WTC11 (cell line): ENCODE measurements around the gene GAS1. TPM values are rescaled to one million over a fixed set of nuclear protein-coding genes. Genes with fewer than 3 reads are reported as not detected.

Experiments
- ATAC-seq: fragments of 200-7000 bp; cut with Tn5 transposase; 2 replicates; pipeline ENCODE4 v1.10.0; 2021; ENCODE audit warnings: mild to moderate bottlenecking, moderate library complexity
- CTCF ChIA-PET: fragments of 300-600 bp; sonication (Branson Sonifier 250); formaldehyde crosslinking; loops from one replicate; lab custom pipeline; 2021; ENCODE audit warnings: antibody characterized with exemption; lab: Charles Lee
- POLR2A ChIA-PET: fragments of 350-600 bp; sonication (Branson Sonifier 250); formaldehyde crosslinking; loops from one replicate; lab custom pipeline; 2021; ENCODE audit warnings: antibody characterized with exemption; lab: Charles Lee
- DNase-seq: peaks from one replicate; pipeline ENCODE4 v3.0.0; 2021; ENCODE audit warnings: low spot score
- H3K27ac Mint-ChIP-seq: 2 replicates; pipeline ENCODE4 v1.8.0; 2021; ENCODE audit warnings: mixed read lengths
- H3K27me3 Mint-ChIP-seq: 2 replicates; pipeline ENCODE4 v1.8.0; 2021; ENCODE audit warnings: low read depth, mild to moderate bottlenecking, moderate library complexity, mixed read lengths
- H3K36me3 Mint-ChIP-seq: 2 replicates; pipeline ENCODE4 v1.8.0; 2021; ENCODE audit warnings: mixed read lengths
- H3K4me1 Mint-ChIP-seq: 2 replicates; pipeline ENCODE4 v1.8.0; 2022; ENCODE audit warnings: mixed read lengths
- H3K4me3 Mint-ChIP-seq: 2 replicates; pipeline ENCODE4 v1.8.0; 2021; ENCODE audit warnings: mild to moderate bottlenecking, moderate library complexity, mixed read lengths
- H3K9me3 Mint-ChIP-seq: 2 replicates; pipeline ENCODE4 v1.8.0; 2021; ENCODE audit warnings: mixed read lengths
- CREB1 ChIP-seq: sonication (generic); formaldehyde crosslinking; IDR thresholded peaks from 2 replicates; pipeline ENCODE4 v1.8.0; 2023; ENCODE audit warnings: mild to moderate bottlenecking, missing genetic modification reagents
- ELF4 ChIP-seq: sonication (generic); formaldehyde crosslinking; IDR thresholded peaks from 2 replicates; pipeline ENCODE4 v1.8.1; 2022; ENCODE audit warnings: low read depth, mild to moderate bottlenecking, moderate library complexity, missing genetic modification reagents
- FOXJ3 ChIP-seq: sonication (generic); formaldehyde crosslinking; IDR thresholded peaks from 2 replicates; pipeline ENCODE4 v1.9.0; 2021; ENCODE audit warnings: missing genetic modification reagents, mild to moderate bottlenecking, borderline replicate concordance
- IRF2 ChIP-seq: sonication (generic); formaldehyde crosslinking; IDR thresholded peaks from 2 replicates; pipeline ENCODE4 v1.8.0; 2022; ENCODE audit warnings: low read depth, missing genetic modification reagents, borderline replicate concordance
- KAT7 ChIP-seq: sonication (generic); formaldehyde crosslinking; IDR thresholded peaks from 2 replicates; pipeline ENCODE4 v1.8.1; 2023; ENCODE audit warnings: missing genetic modification reagents, mild to moderate bottlenecking, borderline replicate concordance
- MYBL2 ChIP-seq: sonication (generic); formaldehyde crosslinking; IDR thresholded peaks from 2 replicates; pipeline ENCODE4 v1.8.1; 2023; ENCODE audit warnings: mild to moderate bottlenecking, moderate library complexity, missing genetic modification reagents
- NFYB ChIP-seq: sonication (generic); formaldehyde crosslinking; conservative IDR thresholded peaks from 2 replicates; pipeline ENCODE4 v1.8.0; 2022; ENCODE audit warnings: low read depth, missing genetic modification reagents
- RELA ChIP-seq: sonication (generic); formaldehyde crosslinking; IDR thresholded peaks from 2 replicates; pipeline ENCODE4 v1.8.1; 2022; ENCODE audit warnings: missing genetic modification reagents, mild to moderate bottlenecking, borderline replicate concordance
- SMAD4 ChIP-seq: sonication (generic); formaldehyde crosslinking; IDR thresholded peaks from 2 replicates; pipeline ENCODE4 v1.8.0; 2022; ENCODE audit warnings: mild to moderate bottlenecking, missing genetic modification reagents
- SOX15 ChIP-seq: fragments of 250-450 bp; sonication (Bioruptor Pico); IDR thresholded peaks from 2 replicates; pipeline ENCODE4 v1.9.0; 2021; ENCODE audit warnings: mild to moderate bottlenecking
- SP1 ChIP-seq: sonication (generic); formaldehyde crosslinking; conservative IDR thresholded peaks from 2 replicates; pipeline ENCODE4 v1.8.1; 2022; ENCODE audit warnings: missing genetic modification reagents
- TEAD1 ChIP-seq: sonication (generic); formaldehyde crosslinking; IDR thresholded peaks from 2 replicates; pipeline ENCODE4 v1.8.0; 2022; ENCODE audit warnings: mild to moderate bottlenecking, missing genetic modification reagents
- ZBTB21 ChIP-seq: sonication (generic); formaldehyde crosslinking; IDR thresholded peaks from 2 replicates; pipeline ENCODE4 v1.8.1; 2023; ENCODE audit warnings: mild to moderate bottlenecking, missing genetic modification reagents, borderline replicate concordance
- ZNF138 ChIP-seq: sonication (generic); formaldehyde crosslinking; conservative IDR thresholded peaks from 2 replicates; pipeline ENCODE4 v1.8.1; 2022; ENCODE audit warnings: mild to moderate bottlenecking, moderate library complexity, missing genetic modification reagents
- total RNA-seq: library from RNA; stranded (reverse); gene quantifications from 3 replicates; pipeline ENCODE4 v1.2.3, GENCODE V29; 2021
- TF ChIP-seq, protein P1 (sequence below): sonication (generic); formaldehyde crosslinking; IDR thresholded peaks from 2 replicates; pipeline ENCODE4 v1.8.0; 2022; ENCODE audit warnings: mild to moderate bottlenecking, missing genetic modification reagents
- TF ChIP-seq, protein P2 (sequence below): sonication (generic); formaldehyde crosslinking; IDR thresholded peaks from 2 replicates; pipeline ENCODE4 v1.8.1; 2023; ENCODE audit warnings: mild to moderate bottlenecking, moderate library complexity, missing genetic modification reagents
- TF ChIP-seq, protein P3 (sequence below): sonication (generic); formaldehyde crosslinking; IDR thresholded peaks from 2 replicates; pipeline ENCODE4 v1.8.1; 2023; ENCODE audit warnings: mild to moderate bottlenecking, missing genetic modification reagents, moderate library complexity
- TF ChIP-seq, protein P4 (sequence below): sonication (generic); formaldehyde crosslinking; IDR thresholded peaks from 2 replicates; pipeline ENCODE4 v1.8.1; 2022; ENCODE audit warnings: mild to moderate bottlenecking, missing genetic modification reagents, moderate library complexity, borderline replicate concordance
- TF ChIP-seq, protein P5 (sequence below): sonication (generic); formaldehyde crosslinking; IDR thresholded peaks from 2 replicates; pipeline ENCODE4 v1.8.0; 2023; ENCODE audit warnings: mild to moderate bottlenecking, missing genetic modification reagents
- TF ChIP-seq, protein P6 (sequence below): sonication (generic); formaldehyde crosslinking; IDR thresholded peaks from 2 replicates; pipeline ENCODE4 v1.8.0; 2023; ENCODE audit warnings: missing genetic modification reagents, mild to moderate bottlenecking, borderline replicate concordance
- TF ChIP-seq, protein P7 (sequence below): sonication (generic); formaldehyde crosslinking; conservative IDR thresholded peaks from 2 replicates; pipeline ENCODE4 v1.8.1; 2023; ENCODE audit warnings: mild to moderate bottlenecking, low read depth, missing genetic modification reagents, moderate library complexity

GAS1 gene
- total RNA-seq, 1 experiment from 2014 or later = 5.0 TPM

DNA sequence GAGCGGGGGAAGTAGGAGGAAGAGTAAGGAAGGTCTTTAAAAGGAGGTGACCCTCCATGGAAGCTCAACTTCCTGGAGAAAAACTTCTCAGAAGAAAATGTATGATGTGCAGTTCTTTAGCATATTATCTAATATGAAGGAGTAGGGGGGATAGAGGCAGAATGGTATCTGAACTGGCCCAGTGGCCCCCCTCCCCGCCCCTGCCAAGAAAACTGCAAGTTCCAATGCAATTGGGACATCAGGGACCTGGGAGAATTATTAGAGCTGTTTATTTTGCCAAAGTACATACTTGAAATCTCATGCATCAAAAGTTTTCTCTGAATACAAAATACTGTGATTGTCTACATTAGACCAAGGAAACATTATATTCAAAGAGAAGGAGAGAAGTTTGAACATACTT is 40.6 kb upstream of the GAS1 start:
- POLR2A ChIA-PET = no interaction called here
- TF ChIP-seq, protein P1, sequence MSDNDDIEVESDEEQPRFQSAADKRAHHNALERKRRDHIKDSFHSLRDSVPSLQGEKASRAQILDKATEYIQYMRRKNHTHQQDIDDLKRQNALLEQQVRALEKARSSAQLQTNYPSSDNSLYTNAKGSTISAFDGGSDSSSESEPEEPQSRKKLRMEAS (CRISPR knock-in tag) = no peak
- TF ChIP-seq ZBTB21 (CRISPR knock-in tag) (no peak), ELF4 (CRISPR knock-in tag) (no peak), FOXJ3 (CRISPR knock-in tag) (no peak)
- TF ChIP-seq, protein P2, sequence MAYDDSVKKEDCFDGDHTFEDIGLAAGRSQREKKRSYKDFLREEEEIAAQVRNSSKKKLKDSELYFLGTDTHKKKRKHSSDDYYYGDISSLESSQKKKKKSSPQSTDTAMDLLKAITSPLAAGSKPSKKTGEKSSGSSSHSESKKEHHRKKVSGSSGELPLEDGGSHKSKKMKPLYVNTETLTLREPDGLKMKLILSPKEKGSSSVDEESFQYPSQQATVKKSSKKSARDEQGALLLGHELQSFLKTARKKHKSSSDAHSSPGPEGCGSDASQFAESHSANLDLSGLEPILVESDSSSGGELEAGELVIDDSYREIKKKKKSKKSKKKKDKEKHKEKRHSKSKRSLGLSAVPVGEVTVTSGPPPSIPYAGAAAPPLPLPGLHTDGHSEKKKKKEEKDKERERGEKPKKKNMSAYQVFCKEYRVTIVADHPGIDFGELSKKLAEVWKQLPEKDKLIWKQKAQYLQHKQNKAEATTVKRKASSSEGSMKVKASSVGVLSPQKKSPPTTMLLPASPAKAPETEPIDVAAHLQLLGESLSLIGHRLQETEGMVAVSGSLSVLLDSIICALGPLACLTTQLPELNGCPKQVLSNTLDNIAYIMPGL (CRISPR knock-in tag) = no peak
- TF ChIP-seq, protein P3, sequence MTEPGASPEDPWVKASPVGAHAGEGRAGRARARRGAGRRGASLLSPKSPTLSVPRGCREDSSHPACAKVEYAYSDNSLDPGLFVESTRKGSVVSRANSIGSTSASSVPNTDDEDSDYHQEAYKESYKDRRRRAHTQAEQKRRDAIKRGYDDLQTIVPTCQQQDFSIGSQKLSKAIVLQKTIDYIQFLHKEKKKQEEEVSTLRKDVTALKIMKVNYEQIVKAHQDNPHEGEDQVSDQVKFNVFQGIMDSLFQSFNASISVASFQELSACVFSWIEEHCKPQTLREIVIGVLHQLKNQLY (CRISPR knock-in tag) = no peak
- ATAC-seq (no peak), DNase-seq (no peak)
- H3K4me3 Mint-ChIP-seq = no peak overlapping the region
- no peaks in the 10 kb centered on the region for H3K9me3 Mint-ChIP-seq
- no peaks in the 10 kb centered on the region for H3K4me1 Mint-ChIP-seq
- H3K36me3 Mint-ChIP-seq = no peaks in the 10 kb centered on the region
- CTCF ChIA-PET = interaction anchor here (0.8 kb wide), 1 partner anchor 40 kb away, joined by 3 read pairs; no protein-coding TSS in a partner anchor
- H3K27ac Mint-ChIP-seq = no peak overlapping the region
- no peaks in the 10 kb centered on the region; the same call in 1 of the 2 replicates for H3K27me3 Mint-ChIP-seq

DNA sequence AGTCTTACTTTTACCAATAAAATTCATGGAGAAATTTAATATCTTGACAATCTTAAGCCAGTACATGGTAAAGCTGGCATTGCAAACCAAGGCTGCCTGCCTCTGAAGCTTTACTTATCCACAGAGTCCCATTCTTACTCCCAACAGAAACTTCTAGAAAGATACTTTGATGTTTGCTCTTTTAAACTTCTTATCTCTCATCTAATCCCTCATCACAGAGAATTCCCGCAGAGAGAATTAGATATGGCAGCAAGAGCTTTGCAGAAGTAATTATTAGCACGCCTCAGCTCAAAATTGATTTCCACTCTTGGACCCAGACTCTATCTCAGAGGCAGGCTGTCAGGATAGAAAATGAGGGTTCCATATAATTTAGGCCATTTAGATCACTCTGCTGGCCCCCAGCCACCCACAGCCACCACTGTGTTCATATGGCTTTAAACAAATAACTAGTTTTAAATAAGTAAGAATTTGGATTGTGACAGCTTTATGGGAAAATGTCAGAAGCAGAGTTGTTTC is 37.9 kb upstream of the GAS1 start:
- ChIA-PET POLR2A (no interaction called here), CTCF (interaction anchor here (1.2 kb wide), 1 partner anchor 37 kb away, joined by 4 read pairs; no protein-coding TSS in a partner anchor)
- Mint-ChIP-seq H3K27me3 (no peaks in the 10 kb centered on the region; the same call in 1 of the 2 replicates), H3K36me3 (no peaks in the 10 kb centered on the region), H3K9me3 (no peaks in the 10 kb centered on the region), H3K4me3 (no peak overlapping the region), H3K4me1 (no peaks in the 10 kb centered on the region), H3K27ac (no peak overlapping the region)
- ATAC-seq = no peak
- DNase-seq = no peak
- TF ChIP-seq CREB1 (CRISPR knock-in tag) (no peak), TEAD1 (no peak), KAT7 (CRISPR knock-in tag) (no peak), ZNF138 (CRISPR knock-in tag) (no peak), IRF2 (CRISPR knock-in tag) (no peak), SMAD4 (CRISPR knock-in tag) (no peak), SOX15 (no peak), SP1 (CRISPR knock-in tag) (no peak), NFYB (CRISPR knock-in tag) (no peak), RELA (CRISPR knock-in tag) (no peak), MYBL2 (CRISPR knock-in tag) (no peak)
- TF ChIP-seq, protein P4, sequence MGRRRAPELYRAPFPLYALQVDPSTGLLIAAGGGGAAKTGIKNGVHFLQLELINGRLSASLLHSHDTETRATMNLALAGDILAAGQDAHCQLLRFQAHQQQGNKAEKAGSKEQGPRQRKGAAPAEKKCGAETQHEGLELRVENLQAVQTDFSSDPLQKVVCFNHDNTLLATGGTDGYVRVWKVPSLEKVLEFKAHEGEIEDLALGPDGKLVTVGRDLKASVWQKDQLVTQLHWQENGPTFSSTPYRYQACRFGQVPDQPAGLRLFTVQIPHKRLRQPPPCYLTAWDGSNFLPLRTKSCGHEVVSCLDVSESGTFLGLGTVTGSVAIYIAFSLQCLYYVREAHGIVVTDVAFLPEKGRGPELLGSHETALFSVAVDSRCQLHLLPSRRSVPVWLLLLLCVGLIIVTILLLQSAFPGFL = no peak
- TF ChIP-seq, protein P5, sequence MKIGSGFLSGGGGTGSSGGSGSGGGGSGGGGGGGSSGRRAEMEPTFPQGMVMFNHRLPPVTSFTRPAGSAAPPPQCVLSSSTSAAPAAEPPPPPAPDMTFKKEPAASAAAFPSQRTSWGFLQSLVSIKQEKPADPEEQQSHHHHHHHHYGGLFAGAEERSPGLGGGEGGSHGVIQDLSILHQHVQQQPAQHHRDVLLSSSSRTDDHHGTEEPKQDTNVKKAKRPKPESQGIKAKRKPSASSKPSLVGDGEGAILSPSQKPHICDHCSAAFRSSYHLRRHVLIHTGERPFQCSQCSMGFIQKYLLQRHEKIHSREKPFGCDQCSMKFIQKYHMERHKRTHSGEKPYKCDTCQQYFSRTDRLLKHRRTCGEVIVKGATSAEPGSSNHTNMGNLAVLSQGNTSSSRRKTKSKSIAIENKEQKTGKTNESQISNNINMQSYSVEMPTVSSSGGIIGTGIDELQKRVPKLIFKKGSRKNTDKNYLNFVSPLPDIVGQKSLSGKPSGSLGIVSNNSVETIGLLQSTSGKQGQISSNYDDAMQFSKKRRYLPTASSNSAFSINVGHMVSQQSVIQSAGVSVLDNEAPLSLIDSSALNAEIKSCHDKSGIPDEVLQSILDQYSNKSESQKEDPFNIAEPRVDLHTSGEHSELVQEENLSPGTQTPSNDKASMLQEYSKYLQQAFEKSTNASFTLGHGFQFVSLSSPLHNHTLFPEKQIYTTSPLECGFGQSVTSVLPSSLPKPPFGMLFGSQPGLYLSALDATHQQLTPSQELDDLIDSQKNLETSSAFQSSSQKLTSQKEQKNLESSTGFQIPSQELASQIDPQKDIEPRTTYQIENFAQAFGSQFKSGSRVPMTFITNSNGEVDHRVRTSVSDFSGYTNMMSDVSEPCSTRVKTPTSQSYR (CRISPR knock-in tag) = no peak
- TF ChIP-seq, protein P6, sequence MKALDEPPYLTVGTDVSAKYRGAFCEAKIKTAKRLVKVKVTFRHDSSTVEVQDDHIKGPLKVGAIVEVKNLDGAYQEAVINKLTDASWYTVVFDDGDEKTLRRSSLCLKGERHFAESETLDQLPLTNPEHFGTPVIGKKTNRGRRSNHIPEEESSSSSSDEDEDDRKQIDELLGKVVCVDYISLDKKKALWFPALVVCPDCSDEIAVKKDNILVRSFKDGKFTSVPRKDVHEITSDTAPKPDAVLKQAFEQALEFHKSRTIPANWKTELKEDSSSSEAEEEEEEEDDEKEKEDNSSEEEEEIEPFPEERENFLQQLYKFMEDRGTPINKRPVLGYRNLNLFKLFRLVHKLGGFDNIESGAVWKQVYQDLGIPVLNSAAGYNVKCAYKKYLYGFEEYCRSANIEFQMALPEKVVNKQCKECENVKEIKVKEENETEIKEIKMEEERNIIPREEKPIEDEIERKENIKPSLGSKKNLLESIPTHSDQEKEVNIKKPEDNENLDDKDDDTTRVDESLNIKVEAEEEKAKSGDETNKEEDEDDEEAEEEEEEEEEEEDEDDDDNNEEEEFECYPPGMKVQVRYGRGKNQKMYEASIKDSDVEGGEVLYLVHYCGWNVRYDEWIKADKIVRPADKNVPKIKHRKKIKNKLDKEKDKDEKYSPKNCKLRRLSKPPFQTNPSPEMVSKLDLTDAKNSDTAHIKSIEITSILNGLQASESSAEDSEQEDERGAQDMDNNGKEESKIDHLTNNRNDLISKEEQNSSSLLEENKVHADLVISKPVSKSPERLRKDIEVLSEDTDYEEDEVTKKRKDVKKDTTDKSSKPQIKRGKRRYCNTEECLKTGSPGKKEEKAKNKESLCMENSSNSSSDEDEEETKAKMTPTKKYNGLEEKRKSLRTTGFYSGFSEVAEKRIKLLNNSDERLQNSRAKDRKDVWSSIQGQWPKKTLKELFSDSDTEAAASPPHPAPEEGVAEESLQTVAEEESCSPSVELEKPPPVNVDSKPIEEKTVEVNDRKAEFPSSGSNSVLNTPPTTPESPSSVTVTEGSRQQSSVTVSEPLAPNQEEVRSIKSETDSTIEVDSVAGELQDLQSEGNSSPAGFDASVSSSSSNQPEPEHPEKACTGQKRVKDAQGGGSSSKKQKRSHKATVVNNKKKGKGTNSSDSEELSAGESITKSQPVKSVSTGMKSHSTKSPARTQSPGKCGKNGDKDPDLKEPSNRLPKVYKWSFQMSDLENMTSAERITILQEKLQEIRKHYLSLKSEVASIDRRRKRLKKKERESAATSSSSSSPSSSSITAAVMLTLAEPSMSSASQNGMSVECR (CRISPR knock-in tag) = no peak
- TF ChIP-seq, protein P7, sequence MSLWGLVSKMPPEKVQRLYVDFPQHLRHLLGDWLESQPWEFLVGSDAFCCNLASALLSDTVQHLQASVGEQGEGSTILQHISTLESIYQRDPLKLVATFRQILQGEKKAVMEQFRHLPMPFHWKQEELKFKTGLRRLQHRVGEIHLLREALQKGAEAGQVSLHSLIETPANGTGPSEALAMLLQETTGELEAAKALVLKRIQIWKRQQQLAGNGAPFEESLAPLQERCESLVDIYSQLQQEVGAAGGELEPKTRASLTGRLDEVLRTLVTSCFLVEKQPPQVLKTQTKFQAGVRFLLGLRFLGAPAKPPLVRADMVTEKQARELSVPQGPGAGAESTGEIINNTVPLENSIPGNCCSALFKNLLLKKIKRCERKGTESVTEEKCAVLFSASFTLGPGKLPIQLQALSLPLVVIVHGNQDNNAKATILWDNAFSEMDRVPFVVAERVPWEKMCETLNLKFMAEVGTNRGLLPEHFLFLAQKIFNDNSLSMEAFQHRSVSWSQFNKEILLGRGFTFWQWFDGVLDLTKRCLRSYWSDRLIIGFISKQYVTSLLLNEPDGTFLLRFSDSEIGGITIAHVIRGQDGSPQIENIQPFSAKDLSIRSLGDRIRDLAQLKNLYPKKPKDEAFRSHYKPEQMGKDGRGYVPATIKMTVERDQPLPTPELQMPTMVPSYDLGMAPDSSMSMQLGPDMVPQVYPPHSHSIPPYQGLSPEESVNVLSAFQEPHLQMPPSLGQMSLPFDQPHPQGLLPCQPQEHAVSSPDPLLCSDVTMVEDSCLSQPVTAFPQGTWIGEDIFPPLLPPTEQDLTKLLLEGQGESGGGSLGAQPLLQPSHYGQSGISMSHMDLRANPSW (CRISPR knock-in tag) = no peak
